ENCODE measurements around the gene GTF2F2.
"Not testable (repeated sequence)": the region's sequence is repeated elsewhere in the genome, so short reads cannot be mapped to it uniquely, and the experiment has no call there.

Gene GTF2F2

DNA sequence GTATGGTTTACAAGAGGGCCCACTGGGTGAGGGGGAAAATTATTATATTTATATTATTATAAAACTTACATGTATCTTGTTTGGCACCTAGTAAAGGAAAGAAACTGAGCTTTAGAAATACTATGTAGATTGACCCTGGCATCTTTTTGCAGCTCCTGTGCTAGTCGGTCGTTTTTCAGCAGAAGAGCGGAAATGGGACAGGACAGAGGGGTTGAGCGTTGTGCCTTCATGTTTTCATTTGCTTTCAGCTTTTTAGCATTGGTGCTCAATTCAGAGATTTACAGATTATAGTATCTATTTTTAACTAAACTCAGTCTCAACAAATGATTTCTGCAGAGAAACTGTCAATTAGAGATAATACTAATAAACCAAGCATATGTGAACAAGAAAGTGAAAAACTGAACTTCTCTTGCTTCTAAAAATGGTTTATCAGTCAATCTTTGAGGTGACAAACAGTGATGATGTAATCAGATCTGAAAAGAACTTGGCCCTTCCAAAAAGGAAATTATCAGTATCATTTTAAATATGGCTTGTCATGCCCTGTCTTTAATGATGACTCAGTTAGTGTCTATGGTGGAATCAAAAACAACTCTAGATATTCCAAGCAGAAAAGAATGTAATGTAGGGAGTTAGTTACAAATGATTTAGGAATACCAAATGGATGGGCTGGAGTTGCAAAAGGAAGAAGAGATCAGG lies 137.5 kb downstream of the GTF2F2 start:
- DNase-seq, result no peak

DNA sequence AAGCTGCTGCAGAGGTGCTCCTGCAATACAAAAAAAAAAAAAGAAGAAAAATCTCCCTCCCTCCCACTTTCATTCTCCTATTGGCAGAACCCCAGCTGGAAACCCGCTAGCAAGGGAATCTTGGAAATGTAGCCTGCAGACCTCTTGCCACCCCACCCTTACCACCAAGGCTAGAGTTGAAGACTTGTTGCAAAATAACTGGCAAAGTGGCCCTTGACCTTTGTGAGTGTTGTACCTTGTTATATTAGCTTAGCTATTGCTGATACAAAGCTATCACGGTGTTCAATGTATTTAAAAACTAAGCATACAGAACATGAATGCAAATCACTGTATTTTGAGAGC lies 138.0 kb downstream of the GTF2F2 start:
- no peak for DNase-seq

DNA sequence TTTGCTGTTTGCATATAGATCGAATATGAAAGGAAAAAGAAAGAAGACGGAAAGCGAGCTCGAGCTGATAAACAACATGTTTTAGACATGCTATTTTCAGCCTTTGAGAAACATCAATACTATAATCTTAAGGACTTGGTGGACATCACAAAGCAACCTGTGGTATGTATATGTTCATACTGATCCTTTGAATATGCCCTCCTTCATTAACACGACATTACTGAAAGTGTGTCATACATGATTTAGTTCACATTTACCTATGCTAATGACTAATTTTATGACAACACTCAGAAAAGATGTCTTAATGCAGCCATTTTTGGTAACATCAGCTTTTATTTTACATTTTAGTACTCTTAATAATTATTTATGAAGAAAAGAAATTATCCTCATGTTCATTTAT lies 146.9 kb downstream of the GTF2F2 start:
- no peak for DNase-seq

DNA sequence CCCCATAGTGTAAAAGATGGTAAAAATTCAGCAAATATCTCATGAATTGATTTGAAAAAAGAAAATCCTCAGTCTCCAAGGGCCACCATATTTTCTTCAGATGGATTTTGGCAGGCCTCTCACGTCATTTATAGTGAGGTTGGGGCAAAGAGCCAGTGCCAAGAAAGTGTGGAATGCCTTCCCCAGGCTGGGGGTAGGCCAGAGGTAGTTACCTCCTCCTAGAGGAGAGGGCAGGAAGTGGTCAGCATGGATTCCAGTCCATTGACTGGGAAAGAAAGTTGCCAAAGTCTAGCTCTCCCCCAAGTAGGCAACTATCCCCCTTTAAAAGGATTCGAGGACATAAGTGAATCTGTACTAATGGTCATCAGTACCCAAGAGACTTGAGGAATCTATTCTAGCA lies 148.9 kb downstream of the GTF2F2 start:
- no peak for DNase-seq

DNA sequence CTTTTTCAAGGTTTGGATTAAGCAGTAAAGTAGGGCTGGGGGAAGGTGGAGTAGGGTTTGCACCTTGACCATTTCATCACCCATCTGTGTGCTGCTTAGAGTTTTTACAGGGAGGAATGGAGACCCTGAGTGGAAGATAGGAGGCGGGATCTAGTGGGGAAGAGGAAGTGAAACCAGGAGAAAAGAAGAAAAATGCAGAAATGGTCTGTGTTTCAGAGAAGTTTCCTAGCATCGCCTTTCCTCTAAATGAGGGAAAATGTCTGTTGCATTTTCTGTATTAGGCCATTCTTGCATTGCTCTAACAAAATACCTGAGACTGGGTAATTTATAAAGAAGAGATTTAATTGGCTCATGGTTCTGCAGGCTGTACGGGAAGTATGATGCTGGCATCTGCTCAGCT lies 156.6 kb downstream of the GTF2F2 start:
- DNase-seq, result no peak

DNA sequence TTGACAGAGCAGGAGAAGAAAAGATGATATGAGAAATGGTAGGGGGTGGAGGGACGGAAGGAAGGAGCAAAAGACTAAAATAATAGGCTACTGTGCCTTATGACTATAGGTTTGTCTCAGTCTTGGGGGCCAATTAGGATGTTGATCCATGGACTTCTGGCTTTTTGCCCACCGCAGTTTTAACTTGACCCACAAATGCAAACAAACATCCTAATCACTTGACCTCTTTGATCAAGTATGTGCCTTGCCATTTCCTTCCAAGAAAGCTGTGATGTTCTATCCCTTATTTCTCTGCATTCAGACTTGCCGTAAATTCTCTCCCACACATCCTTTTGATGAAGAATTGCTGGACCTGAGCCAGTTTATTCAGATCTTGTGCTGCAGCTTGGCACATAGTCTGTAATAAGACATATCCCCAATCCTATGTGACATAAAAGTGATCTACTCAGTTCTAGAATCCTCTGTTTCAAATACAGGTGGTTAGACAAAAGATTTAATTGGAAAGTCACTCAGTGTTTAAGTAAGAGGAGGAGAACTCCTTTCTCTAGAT lies 157.9 kb downstream of the GTF2F2 start:
- DNase-seq, result no peak

DNA sequence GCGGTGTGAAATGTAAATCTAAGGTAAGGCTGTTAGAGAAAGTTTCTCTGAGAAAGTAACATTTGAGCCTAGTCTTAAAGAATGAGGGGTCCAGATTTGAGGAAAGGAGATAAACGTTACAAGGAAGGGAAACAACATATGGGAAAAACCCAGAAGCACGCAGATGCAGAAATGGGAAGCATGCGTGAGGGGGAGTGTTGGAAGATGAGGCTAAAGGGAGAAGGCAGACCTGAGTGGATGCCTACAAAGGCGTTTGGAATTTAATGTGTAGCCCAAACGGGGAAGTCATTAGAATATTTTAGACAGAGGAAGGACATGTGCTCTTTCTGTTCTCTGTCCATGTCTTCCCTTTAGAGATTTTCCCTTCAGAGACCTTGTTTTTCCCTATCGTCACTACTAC lies 159.7 kb downstream of the GTF2F2 start:
- DNase-seq, result no peak

DNA sequence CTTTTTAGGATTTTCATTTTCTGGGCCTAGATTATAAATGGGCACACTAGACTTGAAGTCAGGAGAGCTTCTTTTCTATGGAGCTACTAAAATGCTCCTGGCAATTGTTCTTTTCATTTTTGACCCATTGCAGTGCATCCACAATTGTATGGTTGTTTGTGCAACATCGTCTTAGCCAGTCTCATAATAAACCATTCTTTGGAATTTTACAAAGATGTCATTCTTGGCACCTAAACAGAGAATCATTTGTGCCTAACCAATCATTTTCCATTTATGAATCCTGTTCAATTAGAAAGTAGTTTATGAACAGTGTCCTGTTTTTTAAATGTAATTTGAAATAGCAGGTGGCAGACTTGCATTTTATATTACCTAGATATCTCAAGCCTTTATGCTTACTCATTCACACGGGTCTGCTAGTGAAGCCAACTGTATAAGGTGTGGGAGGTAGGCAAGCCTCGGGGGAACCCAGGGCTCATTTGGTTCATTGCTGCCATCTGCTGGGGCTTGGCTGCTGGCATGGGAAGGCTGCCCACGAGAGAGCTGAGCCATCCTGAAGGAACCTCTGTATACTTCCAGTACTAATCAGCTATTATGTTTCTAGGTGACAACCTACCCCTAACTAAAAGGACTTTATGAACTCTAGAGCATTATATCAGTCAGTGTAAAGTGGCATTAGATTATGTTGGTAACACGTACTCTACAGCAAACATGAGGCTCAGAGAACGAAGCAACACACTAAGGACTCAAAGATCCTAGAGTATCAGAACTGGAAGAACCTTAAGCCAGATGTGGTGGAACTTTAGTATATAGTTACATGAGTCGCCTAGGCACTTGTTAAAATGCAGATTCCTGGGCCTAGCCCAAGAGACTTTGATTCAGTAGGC lies 160.7 kb downstream of the GTF2F2 start:
- DNase-seq, result no peak

DNA sequence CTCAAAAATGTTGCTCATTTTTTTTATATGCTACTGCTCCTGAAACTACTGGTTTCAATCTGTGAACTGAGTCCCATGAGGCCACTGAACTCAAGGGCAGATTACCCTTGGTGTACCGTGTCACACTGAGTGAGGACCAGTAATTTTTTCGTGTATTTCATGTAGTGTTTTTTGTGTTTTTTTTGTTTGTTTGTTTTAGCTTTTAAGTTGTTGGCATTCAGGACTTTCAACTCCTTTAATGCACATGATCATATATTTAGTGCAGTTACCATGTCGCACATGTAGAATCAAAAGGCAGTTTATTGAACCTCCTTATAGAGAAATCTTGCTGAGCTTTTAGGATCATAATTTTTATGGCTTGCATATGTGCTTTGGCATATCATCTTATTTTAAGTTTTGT lies 162.7 kb downstream of the GTF2F2 start:
- DNase-seq, result no peak

DNA sequence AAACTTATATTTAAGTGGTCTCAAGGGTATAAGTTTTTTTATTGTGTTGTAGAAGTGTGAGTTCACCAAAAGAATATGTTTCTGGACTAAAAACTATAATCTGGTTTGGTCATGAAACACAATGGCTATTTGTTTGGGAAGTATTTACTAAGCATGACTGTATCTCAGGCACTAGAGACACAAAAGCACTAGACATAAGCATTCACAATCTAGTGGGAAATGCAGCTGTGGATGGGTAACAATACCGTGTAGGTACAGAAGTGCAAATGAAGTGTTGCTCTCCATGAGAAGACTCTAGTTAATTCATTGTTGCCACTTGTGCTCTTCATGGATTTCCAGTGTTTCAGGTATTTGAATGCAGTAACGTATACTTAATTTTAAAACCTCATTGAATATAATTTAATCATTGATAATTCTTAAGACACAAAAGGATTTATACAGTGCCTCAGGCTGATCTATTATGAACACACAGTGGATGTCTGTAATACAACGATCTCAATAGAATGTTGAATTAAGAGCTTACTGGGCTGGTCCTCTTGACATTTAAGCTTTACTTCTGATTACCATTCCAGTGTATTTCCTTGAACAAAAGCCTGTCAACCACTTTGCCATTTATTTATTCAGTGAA lies 169.7 kb downstream of the GTF2F2 start:
- DNase-seq, result no peak

DNA sequence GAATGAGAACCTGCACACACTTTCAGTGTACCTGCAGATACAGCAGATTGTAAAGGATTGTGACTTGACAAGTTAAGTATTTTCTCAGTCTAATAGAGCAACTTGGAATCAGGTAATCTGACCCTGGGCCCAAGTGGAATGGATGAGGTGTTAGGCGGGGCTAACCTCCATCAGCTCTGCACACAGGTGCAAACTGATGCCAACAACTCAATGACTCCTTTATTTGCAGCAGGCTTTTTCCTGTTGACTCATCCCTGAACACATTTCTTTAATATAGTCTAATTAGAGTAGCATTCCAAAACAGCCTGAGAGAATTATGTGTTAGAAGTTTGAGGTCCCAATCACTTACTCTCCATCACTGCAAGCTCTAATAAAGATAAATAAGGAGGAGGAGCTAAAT lies 171.9 kb downstream of the GTF2F2 start:
- DNase-seq, result no peak

DNA sequence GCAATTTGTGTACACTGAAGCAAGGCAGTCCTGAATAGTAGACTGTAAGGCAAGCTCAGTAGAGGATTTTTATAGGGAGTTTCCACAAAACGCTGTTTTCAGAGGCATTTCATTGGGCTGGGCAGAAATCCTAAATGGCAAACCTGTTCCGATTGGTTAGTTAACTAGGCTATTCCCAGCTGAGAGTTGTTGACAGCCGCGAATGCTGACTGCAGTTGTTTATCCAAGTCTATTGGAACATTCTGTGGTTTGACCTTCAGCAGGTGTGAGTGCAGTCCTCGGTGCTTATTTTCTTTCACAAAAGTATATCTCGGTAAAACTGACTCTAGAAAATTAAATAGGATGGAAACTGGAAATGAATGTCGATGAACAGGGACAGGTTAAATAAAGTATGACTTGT lies 175.2 kb downstream of the GTF2F2 start:
- no peak for DNase-seq

DNA sequence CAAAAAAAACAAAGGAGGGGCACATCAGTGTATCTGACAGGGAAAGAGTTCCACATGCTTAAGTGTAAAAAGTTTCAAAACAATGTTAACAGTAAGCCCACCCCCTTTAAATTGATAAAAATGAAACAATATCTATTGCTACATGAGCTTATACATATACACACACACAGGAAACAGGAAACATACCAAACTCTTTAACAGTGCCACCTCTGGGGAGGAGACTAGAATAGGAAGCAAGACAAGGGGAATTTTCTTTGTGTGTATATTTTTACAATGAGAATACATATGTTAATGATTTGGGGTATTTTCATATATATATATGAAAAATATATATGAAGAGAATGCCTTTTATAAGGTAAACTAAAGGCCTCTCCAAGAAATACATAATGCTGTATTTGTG lies 175.9 kb downstream of the GTF2F2 start:
- DNase-seq, result no peak

DNA sequence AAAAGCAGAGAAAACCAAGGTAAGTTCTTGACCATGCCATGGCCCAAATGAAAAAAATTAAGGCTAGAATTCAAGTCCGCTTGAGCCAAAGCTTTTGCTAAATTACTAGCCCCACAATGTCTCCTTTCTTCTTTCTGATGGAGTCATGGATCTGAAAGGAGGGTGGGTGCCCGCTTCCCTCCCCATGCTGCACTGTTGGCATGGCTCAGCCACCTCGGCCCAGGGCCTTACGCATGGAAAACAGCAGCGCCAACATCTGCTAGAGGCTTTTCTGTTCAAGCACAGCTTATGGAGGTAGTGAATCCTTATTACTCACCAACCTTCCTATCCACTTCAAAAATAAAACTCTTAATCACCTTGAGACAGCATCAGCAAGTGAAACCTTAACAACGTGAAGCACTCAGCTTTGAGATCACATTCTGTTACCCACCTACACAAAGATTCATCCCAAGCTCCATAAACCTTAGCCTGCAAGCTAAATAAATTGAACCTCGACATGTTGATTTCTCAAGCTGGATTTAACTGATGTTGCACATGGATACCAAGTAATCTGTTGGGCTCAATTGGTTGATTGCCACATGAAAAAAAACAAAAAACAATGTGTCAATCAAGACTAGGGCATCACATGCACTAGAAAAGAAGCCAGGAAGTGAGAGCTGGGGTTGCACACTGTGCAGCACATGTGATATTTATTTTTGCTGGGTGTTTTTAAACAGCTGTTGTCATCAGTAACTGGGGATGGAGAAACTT lies 177.3 kb downstream of the GTF2F2 start:
- DNase-seq, result no peak

DNA sequence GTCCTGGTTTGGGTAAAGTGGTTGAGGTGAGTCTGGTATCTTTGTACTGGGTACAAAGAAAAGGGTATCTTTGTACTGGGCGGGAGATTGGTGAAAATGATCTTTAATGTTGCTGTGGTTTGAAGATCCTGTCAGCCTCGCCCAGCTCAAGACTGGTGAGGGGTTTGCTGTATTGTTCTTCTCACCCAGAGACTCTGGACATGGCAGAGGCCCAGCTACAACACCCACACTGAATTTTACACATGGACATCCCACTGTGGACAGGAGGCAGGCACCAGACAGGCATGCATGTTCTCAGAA lies 177.8 kb downstream of the GTF2F2 start:
- DNase-seq, result no peak

DNA sequence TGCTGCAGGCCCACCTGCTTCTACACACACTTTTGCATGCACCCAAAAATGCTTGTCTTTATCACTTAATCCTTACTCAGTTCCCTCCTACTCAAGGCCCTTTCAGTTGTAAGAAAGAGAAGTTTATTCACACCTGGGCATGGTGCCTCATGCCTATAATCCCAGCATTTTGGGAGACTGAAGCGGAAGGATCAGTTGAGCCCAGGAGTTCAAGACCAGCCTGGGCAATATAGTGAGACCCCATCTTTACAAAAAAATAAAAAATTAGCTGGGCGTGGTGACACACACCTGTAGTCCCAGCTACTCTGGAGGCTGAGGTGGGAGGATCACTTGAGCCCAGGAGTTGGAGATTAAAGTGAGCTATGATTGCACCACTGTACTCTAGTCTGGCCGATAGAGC lies 178.2 kb downstream of the GTF2F2 start:
- not testable (repeated sequence) for DNase-seq

DNA sequence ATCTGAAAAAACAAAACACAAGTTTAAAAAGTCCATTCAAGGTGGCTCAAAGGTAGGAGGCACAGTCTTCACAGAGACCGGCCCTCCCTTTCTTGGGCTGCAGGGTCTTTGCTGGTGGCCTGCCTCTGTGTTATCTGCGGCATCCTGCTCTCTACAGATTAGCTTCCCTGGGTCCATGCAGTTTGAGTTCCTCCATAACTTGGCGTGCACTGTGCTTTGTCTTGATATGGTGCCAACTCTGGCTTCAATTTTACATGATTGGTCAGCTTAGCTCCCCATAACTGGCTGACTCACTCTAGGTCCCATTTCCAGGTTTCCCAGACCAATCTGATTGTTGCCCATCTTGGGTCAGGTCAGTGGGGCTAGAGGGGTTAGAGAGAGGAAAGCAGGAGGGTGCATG lies 178.9 kb downstream of the GTF2F2 start:
- no peak for DNase-seq

DNA sequence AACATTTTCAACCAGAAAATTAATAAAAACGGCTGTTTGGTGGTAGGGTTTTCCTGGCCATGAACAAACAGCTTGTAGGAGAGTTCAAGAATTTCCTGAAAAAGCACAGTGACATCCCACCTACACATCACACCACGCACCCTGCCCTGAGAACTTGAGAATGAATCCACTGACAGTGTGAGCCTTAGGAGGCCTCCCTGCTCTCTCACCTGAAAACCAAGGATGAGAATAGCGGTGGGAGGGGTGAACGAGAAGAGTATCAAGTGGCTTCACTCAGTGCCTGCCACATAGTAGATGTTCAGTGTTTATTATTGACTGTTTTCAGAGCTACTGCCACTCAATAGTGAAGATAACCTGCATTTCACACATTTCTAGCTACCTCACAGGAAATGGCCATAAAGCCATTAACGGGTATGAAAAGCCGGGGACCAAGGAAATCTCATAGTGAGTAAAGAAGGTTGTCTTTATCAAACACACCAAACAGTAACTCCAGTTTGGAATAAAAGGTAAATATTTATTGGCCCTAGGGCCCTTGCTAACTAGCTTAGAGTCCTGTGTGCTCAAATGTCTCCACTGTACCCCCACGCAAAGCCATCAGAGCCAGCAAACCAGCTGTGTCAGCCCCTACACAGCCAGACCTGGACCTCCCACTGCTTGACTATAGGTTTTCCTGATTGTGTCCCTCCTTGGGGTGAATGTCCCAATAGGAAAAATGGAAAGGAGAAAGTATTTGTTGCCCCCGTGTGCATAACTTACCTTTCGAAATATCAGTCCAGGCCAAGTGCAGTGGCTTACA lies 180.1 kb downstream of the GTF2F2 start:
- no peak for DNase-seq

DNA sequence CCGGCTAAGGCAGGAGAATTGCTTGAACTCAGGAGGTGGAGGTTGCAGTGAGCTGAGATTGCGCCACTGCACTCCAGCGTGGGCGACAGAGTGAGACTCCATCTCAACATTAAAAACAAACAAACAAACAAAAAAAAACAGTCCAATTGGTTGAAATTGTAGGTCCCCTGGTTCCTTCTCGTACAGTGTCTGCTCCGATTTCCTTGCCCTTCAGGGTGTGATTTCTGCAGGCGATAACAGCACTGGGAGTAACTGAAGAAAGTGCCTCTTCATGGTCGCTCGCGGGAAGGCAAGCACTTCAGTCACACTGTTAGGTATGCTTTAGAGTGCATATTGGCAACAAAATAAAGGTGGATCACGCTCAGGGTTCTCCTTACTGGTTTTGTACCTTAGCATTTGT lies 181.0 kb downstream of the GTF2F2 start:
- DNase-seq, result no peak

DNA sequence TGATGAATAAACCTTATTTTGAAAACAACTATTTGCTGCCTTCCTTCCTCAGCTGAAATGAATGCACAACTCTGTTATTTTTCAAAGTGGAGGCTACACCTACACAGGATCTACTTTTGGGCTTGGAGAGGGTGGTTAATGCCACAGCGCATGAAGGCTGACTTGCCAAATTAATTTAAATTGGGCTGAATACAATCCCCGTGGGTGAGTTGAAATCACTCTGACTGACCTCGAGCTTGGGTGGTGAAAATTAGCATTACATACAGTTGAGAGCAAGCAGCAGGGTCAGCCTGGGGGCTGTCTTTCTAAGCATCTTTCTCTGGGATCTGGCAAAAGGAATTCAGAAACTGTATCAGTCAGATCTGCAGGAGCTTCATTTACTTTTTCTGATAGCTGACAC lies 182.2 kb downstream of the GTF2F2 start:
- no peak for DNase-seq

DNA sequence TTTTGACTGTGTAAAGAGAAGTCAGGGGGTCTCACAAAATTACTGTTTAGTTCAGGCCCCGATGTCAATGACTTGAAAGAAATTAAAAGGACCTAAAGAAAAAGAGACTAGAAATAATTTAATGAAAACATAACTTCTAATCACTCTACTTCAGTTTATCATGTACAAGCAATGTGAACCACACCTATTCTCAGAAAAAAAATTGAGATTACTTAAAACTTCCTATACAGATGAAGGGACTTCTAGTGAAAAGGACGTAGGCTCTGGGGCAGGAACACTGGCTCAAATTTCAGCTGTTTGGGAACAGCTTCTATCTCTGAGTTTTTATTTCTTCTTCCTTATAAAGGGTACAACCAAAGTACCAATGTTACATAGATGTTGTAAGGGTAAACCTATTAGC lies 182.7 kb downstream of the GTF2F2 start:
- no peak for DNase-seq

DNA sequence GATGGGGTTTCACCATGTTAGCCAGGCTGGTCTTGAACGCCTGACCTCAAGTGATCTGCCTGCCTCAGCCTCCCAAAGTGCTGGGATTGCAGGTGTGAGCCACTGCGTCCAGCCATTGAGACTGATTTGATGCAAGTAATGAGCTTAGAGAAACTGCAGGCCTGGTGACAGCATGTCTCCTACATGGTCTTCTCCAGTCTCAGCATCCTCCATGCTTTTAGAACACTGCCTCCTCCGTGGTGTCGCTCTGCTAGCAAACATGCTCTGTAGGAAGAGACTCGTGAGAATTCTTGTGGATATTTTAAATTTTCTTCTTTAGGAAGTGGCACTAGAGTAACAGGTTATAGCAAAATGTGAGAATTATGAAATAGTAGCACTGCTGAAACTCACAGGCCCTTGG lies 183.6 kb downstream of the GTF2F2 start:
- DNase-seq, result no peak

DNA sequence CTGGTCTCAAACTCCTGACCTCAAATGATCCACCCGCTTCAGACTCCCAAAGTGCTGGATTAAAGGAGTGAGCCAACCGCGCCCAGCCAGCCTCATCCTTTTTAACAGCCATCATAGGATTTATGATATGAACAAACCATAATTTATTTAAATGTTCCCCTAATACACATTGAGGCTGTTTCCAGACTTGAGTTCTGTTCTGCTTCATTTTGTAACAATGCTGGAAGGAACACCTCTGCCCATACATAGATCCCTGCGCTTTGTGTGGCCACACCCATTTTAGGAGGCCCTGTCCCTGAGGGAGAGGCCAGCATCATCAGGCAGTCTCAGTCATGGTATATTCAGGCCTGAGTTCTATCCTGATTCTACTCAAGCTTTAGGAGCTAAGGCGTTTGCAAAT lies 184.8 kb downstream of the GTF2F2 start:
- no peak for DNase-seq

Measured in activated effector memory CD4-positive, alpha-beta T cell treated with Interleukin-2 at 50 U/mL for 16 hours (primary cell).